Measurements from ENCODE around the gene ADAMTS10. TPM values are rescaled to one million over a fixed set of nuclear protein-coding genes. Genes with fewer than 3 reads are reported as not detected.

Gene ADAMTS10
- total and polyA plus RNA-seq, 2 of the 13 experiments (the other 11 are each of a cell fraction or from before 2014, with no cell fraction given), result 0.49 to 1.7 TPM

DNA sequence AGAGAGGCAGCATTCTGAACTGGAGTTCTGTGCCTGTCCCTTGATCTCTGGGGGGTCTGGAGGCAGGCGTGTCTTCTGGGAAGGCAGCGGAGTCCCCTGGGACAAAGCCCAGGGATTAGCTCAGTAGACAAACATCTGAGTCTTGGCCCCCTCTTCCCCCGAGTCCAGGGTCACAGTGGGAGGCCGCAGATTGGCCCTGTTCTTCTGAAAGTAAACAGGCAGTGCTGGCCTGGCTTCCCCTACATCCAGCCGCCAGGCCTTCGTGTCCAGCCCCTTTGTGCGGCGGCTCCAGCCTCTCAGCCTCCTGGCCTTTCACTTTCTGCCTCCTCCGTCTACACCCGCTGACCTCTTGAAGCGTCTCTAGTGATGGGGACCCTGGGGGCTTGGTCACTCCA, 20.9 kb upstream of the ADAMTS10 start (continued):
- no peak for TF ChIP-seq FOSL1 (CRISPR knock-in tag; IDR thresholded peaks at IDR 0.05; ENCODE audit: borderline replicate concordance)
- no peak for TF ChIP-seq ZNF570 (CRISPR knock-in tag; IDR thresholded peaks at IDR 0.05; ENCODE audit: borderline replicate concordance)
- TF ChIP-seq, protein P1, sequence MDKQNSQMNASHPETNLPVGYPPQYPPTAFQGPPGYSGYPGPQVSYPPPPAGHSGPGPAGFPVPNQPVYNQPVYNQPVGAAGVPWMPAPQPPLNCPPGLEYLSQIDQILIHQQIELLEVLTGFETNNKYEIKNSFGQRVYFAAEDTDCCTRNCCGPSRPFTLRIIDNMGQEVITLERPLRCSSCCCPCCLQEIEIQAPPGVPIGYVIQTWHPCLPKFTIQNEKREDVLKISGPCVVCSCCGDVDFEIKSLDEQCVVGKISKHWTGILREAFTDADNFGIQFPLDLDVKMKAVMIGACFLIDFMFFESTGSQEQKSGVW (CRISPR knock-in tag; IDR thresholded peaks at IDR 0.05; ENCODE audit: borderline replicate concordance), result no peak
- peak in 1 of 2 experiments; percentile 37; a peak in 1 of 4 replicates for TF ChIP-seq POLR2A (IDR thresholded peaks at IDR 0.05; ENCODE audit: insufficient read depth in 1 of 2, low read depth in 2 of 2, low read length in 2 of 2)
- TF ChIP-seq, protein P2, sequence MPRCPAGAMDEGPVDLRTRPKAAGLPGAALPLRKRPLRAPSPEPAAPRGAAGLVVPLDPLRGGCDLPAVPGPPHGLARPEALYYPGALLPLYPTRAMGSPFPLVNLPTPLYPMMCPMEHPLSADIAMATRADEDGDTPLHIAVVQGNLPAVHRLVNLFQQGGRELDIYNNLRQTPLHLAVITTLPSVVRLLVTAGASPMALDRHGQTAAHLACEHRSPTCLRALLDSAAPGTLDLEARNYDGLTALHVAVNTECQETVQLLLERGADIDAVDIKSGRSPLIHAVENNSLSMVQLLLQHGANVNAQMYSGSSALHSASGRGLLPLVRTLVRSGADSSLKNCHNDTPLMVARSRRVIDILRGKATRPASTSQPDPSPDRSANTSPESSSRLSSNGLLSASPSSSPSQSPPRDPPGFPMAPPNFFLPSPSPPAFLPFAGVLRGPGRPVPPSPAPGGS (CRISPR knock-in tag; IDR thresholded peaks at IDR 0.05), result no peak
- TF ChIP-seq, protein P3, sequence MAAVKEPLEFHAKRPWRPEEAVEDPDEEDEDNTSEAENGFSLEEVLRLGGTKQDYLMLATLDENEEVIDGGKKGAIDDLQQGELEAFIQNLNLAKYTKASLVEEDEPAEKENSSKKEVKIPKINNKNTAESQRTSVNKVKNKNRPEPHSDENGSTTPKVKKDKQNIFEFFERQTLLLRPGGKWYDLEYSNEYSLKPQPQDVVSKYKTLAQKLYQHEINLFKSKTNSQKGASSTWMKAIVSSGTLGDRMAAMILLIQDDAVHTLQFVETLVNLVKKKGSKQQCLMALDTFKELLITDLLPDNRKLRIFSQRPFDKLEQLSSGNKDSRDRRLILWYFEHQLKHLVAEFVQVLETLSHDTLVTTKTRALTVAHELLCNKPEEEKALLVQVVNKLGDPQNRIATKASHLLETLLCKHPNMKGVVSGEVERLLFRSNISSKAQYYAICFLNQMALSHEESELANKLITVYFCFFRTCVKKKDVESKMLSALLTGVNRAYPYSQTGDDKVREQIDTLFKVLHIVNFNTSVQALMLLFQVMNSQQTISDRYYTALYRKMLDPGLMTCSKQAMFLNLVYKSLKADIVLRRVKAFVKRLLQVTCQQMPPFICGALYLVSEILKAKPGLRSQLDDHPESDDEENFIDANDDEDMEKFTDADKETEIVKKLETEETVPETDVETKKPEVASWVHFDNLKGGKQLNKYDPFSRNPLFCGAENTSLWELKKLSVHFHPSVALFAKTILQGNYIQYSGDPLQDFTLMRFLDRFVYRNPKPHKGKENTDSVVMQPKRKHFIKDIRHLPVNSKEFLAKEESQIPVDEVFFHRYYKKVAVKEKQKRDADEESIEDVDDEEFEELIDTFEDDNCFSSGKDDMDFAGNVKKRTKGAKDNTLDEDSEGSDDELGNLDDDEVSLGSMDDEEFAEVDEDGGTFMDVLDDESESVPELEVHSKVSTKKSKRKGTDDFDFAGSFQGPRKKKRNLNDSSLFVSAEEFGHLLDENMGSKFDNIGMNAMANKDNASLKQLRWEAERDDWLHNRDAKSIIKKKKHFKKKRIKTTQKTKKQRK (IDR thresholded peaks at IDR 0.05; ENCODE audit: low read length), result no peak
- no peak for TF ChIP-seq MBNL3 (CRISPR knock-in tag; conservative IDR thresholded peaks at IDR 0.05)
- TF ChIP-seq ZNF614 (CRISPR knock-in tag; IDR thresholded peaks at IDR 0.05; ENCODE audit: borderline replicate concordance), result peak; percentile 50; the same call in 1 of the 2 replicates
- no peak for TF ChIP-seq PAF1 (CRISPR knock-in tag; IDR thresholded peaks at IDR 0.05)
- TF ChIP-seq, protein P4, sequence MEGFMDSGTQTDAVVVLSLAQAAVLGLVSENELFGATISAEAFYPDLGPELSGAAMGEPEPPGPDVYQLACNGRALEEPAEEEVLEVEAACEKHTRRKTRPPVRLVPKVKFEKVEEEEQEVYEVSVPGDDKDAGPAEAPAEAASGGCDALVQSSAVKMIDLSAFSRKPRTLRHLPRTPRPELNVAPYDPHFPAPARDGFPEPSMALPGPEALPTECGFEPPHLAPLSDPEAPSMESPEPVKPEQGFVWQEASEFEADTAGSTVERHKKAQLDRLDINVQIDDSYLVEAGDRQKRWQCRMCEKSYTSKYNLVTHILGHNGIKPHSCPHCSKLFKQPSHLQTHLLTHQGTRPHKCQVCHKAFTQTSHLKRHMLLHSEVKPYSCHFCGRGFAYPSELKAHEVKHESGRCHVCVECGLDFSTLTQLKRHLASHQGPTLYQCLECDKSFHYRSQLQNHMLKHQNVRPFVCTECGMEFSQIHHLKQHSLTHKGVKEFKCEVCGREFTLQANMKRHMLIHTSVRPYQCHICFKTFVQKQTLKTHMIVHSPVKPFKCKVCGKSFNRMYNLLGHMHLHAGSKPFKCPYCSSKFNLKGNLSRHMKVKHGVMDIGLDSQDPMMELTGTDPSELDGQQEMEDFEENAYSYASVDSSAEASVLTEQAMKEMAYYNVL (CRISPR knock-in tag; IDR thresholded peaks at IDR 0.05; ENCODE audit: borderline replicate concordance), result no peak
- no peak for TF ChIP-seq ZNF83 (CRISPR knock-in tag; IDR thresholded peaks at IDR 0.05; ENCODE audit: borderline replicate concordance)
- no peak for TF ChIP-seq DMAP1 (CRISPR knock-in tag; IDR thresholded peaks at IDR 0.05)
- TF ChIP-seq RFX3 (CRISPR knock-in tag; IDR thresholded peaks at IDR 0.05), result no peak
- TF ChIP-seq ZNF207 (IDR thresholded peaks at IDR 0.05; ENCODE audit: borderline replicate concordance), result no peak
- TF ChIP-seq ZNF274 (CRISPR knock-in tag; IDR thresholded peaks at IDR 0.05), result no peak
- no peak for TF ChIP-seq ZSCAN29 (CRISPR knock-in tag; conservative IDR thresholded peaks at IDR 0.05)
- TF ChIP-seq, protein P5, sequence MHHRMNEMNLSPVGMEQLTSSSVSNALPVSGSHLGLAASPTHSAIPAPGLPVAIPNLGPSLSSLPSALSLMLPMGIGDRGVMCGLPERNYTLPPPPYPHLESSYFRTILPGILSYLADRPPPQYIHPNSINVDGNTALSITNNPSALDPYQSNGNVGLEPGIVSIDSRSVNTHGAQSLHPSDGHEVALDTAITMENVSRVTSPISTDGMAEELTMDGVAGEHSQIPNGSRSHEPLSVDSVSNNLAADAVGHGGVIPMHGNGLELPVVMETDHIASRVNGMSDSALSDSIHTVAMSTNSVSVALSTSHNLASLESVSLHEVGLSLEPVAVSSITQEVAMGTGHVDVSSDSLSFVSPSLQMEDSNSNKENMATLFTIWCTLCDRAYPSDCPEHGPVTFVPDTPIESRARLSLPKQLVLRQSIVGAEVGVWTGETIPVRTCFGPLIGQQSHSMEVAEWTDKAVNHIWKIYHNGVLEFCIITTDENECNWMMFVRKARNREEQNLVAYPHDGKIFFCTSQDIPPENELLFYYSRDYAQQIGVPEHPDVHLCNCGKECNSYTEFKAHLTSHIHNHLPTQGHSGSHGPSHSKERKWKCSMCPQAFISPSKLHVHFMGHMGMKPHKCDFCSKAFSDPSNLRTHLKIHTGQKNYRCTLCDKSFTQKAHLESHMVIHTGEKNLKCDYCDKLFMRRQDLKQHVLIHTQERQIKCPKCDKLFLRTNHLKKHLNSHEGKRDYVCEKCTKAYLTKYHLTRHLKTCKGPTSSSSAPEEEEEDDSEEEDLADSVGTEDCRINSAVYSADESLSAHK (CRISPR knock-in tag; IDR thresholded peaks at IDR 0.05; ENCODE audit: borderline replicate concordance), result no peak
- TF ChIP-seq EED (CRISPR knock-in tag; IDR thresholded peaks at IDR 0.05), result no peak
- peak; percentile 70 for TF ChIP-seq HDAC1 (CRISPR knock-in tag; IDR thresholded peaks at IDR 0.05)
- TF ChIP-seq ZNF678 (CRISPR knock-in tag; IDR thresholded peaks at IDR 0.05), result no peak

All from HepG2 (cell line).